Esophagus mucosa (tissue), 1 donor: ENCODE results near the gene APC2. TPM values are rescaled to one million over a fixed set of nuclear protein-coding genes. Genes with fewer than 3 reads are reported as not detected.

ENCODE experiments used
- ATAC-seq: fragments of 200-7000 bp; cut with Tn5 transposase; one replicate; pipeline ENCODE4 v1.9.1; 2020
- total RNA-seq: library from RNA; stranded (reverse); gene quantifications from one replicate; pipeline ENCODE4 v1.2.4, GENCODE V29; 2023
- donor health status: DM: yes; HTN: yes; CAD: no.

APC2 gene
- total RNA-seq, 1 donor from 2014 or later, result 0.48 TPM

- ATAC-seq, result no peak
These were observed 3.0 kb upstream of the APC2 start for GRCh38 chr19:1446713-1447481.

- no peak for ATAC-seq
These were observed 2.4 kb upstream of the APC2 start for GRCh38 chr19:1447504-1447903.

GRCh38 chr19:1447944-1448343 lies 2.0 kb upstream of the APC2 start:
- ATAC-seq, result no peak

- ATAC-seq, result no peak
These were observed 1.1 kb downstream of the APC2 start for GRCh38 chr19:1450735-1451731.

GRCh38 chr19:1451916-1452801 lies 2.2 kb downstream of the APC2 start:
- ATAC-seq, result no peak

GRCh38 chr19:1452802-1453524 lies 3.0 kb downstream of the APC2 start:
- no peak for ATAC-seq

GRCh38 chr19:1453525-1454364 lies 3.8 kb downstream of the APC2 start:
- no peak for ATAC-seq

- ATAC-seq, result peak; percentile 30
These were observed 5.0 kb downstream of the APC2 start for GRCh38 chr19:1455002-1455335.

- peak; percentile 77 for ATAC-seq
These were observed 5.6 kb downstream of the APC2 start for GRCh38 chr19:1455336-1456120.

GRCh38 chr19:1456121-1456900 lies 6.4 kb downstream of the APC2 start:
- ATAC-seq, result no peak

- no peak for ATAC-seq
These were observed 7.3 kb downstream of the APC2 start for GRCh38 chr19:1457031-1457739.

- ATAC-seq, result no peak
These were observed 8.0 kb downstream of the APC2 start for GRCh38 chr19:1457892-1458291.

- no peak for ATAC-seq
These were observed 9.6 kb downstream of the APC2 start for GRCh38 chr19:1459479-1459878.

- ATAC-seq, result no peak
These were observed 10.4 kb downstream of the APC2 start for GRCh38 chr19:1460033-1460995.

- ATAC-seq, result no peak
These were observed 11.9 kb downstream of the APC2 start for GRCh38 chr19:1461862-1462261.

- ATAC-seq, result peak; percentile 62
These were observed 15.5 kb downstream of the APC2 start for GRCh38 chr19:1465191-1466016.
